IPS-20b (cell line): ENCODE data around the gene NUP188.

ENCODE experiments used
- H3K27ac ChIP-seq: one replicate; pipeline ENCODE4 v1.5.1; 2013; ENCODE audit warnings: low read length
- H3K27me3 ChIP-seq: 2 replicates; pipeline ENCODE4 v1.6.1; 2013; ENCODE audit warnings: mild to moderate bottlenecking, low read length, inconsistent platforms; ENCODE audit not compliant: insufficient read depth
- H3K36me3 ChIP-seq: 2 replicates; pipeline ENCODE4 v1.6.1; 2013; ENCODE audit warnings: low read depth, mild to moderate bottlenecking, inconsistent platforms, low read length, moderate library complexity; ENCODE audit not compliant: insufficient read depth
- H3K4me1 ChIP-seq: 2 replicates; pipeline ENCODE4 v1.6.1; 2013; ENCODE audit warnings: mild to moderate bottlenecking, control low read depth, inconsistent platforms, low read length, moderate library complexity; ENCODE audit not compliant: insufficient read depth
- H3K4me3 ChIP-seq: 2 replicates; pipeline ENCODE4 v1.5.1; 2013; ENCODE audit warnings: mild to moderate bottlenecking, low read length, inconsistent platforms
- H3K9ac ChIP-seq: 2 replicates; pipeline ENCODE4 v1.6.1; 2013; ENCODE audit warnings: low read depth, mild to moderate bottlenecking, inconsistent platforms, low read length, moderate library complexity
- H3K9me3 ChIP-seq: 2 replicates; pipeline ENCODE4 v1.6.1; 2013; ENCODE audit warnings: mild to moderate bottlenecking, low read depth, low read length, inconsistent platforms; ENCODE audit not compliant: insufficient read depth

The NUP188 gene

GRCh38 chr9:128905964-128906363, 41.5 kb upstream of the NUP188 start:
- no peak overlapping the region for H3K4me3 ChIP-seq
- H3K27ac ChIP-seq, result no peak overlapping the region
- no peaks in the 10 kb centered on the region for H3K27me3 ChIP-seq
- no peaks in the 10 kb centered on the region for H3K9me3 ChIP-seq
- no peak overlapping the region for H3K9ac ChIP-seq
- H3K4me1 ChIP-seq, result no peaks in the 10 kb centered on the region
- peaks cover 43% of the 10 kb centered on the region for H3K36me3 ChIP-seq

- Histone ChIP-seq H3K4me3 (no peak overlapping the region), H3K36me3 (peaks cover 50% of the 10 kb centered on the region), H3K4me1 (peaks cover 6% of the 10 kb centered on the region), H3K27ac (no peak overlapping the region), H3K9ac (no peak overlapping the region), H3K9me3 (no peaks in the 10 kb centered on the region), H3K27me3 (no peaks in the 10 kb centered on the region)
These were observed 40.8 kb upstream of the NUP188 start for GRCh38 chr9:128906741-128907140.

GRCh38 chr9:128908372-128908771, 39.1 kb upstream of the NUP188 start:
- Histone ChIP-seq H3K36me3 (peaks cover 60% of the 10 kb centered on the region), H3K9me3 (no peaks in the 10 kb centered on the region), H3K4me3 (no peak overlapping the region), H3K27me3 (no peaks in the 10 kb centered on the region), H3K27ac (no peak overlapping the region), H3K9ac (no peak overlapping the region), H3K4me1 (peaks cover 15% of the 10 kb centered on the region)

GRCh38 chr9:128909859-128910258, 37.6 kb upstream of the NUP188 start:
- Histone ChIP-seq H3K27me3 (no peaks in the 10 kb centered on the region), H3K36me3 (peaks cover 70% of the 10 kb centered on the region), H3K4me3 (no peak overlapping the region), H3K27ac (no peak overlapping the region), H3K9ac (no peak overlapping the region), H3K4me1 (peaks cover 15% of the 10 kb centered on the region), H3K9me3 (no peaks in the 10 kb centered on the region)

- H3K9me3 ChIP-seq, result no peaks in the 10 kb centered on the region
- no peaks in the 10 kb centered on the region for H3K27me3 ChIP-seq
- H3K36me3 ChIP-seq, result peaks cover 78% of the 10 kb centered on the region
- no peak overlapping the region for H3K4me3 ChIP-seq
- H3K27ac ChIP-seq, result no peak overlapping the region
- 0 out of 2 replicates have a peak overlapping the region, but pooled peaks have one; percentile 27 for H3K9ac ChIP-seq
- H3K4me1 ChIP-seq, result peaks cover 15% of the 10 kb centered on the region
These were observed 36.6 kb upstream of the NUP188 start for GRCh38 chr9:128910906-128911305.

GRCh38 chr9:128911529-128912035, 35.9 kb upstream of the NUP188 start:
- peaks cover 15% of the 10 kb centered on the region for H3K4me1 ChIP-seq
- no peak overlapping the region for H3K27ac ChIP-seq
- no peaks in the 10 kb centered on the region for H3K27me3 ChIP-seq
- H3K9me3 ChIP-seq, result no peaks in the 10 kb centered on the region
- peak overlapping the region; percentile 43; the same call in 1 of the 2 replicates for H3K9ac ChIP-seq
- H3K4me3 ChIP-seq, result no peak overlapping the region
- H3K36me3 ChIP-seq, result peaks cover 85% of the 10 kb centered on the region

GRCh38 chr9:128912270-128912853, 35.1 kb upstream of the NUP188 start:
- no peak overlapping the region for H3K27ac ChIP-seq
- no peaks in the 10 kb centered on the region for H3K9me3 ChIP-seq
- H3K4me1 ChIP-seq, result peaks cover 15% of the 10 kb centered on the region
- H3K9ac ChIP-seq, result peak overlapping the region; percentile 43; the same call in 1 of the 2 replicates
- H3K27me3 ChIP-seq, result no peaks in the 10 kb centered on the region
- peaks cover 86% of the 10 kb centered on the region for H3K36me3 ChIP-seq
- no peak overlapping the region for H3K4me3 ChIP-seq

- H3K27me3 ChIP-seq, result no peaks in the 10 kb centered on the region
- H3K9me3 ChIP-seq, result no peaks in the 10 kb centered on the region
- H3K9ac ChIP-seq, result peak overlapping the region; percentile 18; the same call in 1 of the 2 replicates
- H3K4me1 ChIP-seq, result peaks cover 15% of the 10 kb centered on the region
- no peak overlapping the region for H3K4me3 ChIP-seq
- H3K36me3 ChIP-seq, result peaks cover 86% of the 10 kb centered on the region
- H3K27ac ChIP-seq, result no peak overlapping the region
These were observed 34.2 kb upstream of the NUP188 start for GRCh38 chr9:128913048-128913900.

GRCh38 chr9:128913995-128914772, 33.3 kb upstream of the NUP188 start:
- Histone ChIP-seq H3K9me3 (no peaks in the 10 kb centered on the region), H3K27ac (no peak overlapping the region), H3K27me3 (no peaks in the 10 kb centered on the region), H3K9ac (no peak overlapping the region), H3K4me1 (peaks cover 15% of the 10 kb centered on the region), H3K36me3 (peaks cover 80% of the 10 kb centered on the region), H3K4me3 (no peak overlapping the region)

- peaks cover 14% of the 10 kb centered on the region for H3K4me1 ChIP-seq
- H3K27me3 ChIP-seq, result no peaks in the 10 kb centered on the region
- peaks cover 62% of the 10 kb centered on the region for H3K36me3 ChIP-seq
- no peak overlapping the region for H3K27ac ChIP-seq
- H3K9me3 ChIP-seq, result no peaks in the 10 kb centered on the region
- H3K9ac ChIP-seq, result no peak overlapping the region
- no peak overlapping the region for H3K4me3 ChIP-seq
These were observed 31.3 kb upstream of the NUP188 start for GRCh38 chr9:128916204-128916603.

GRCh38 chr9:128916745-128917144, 30.8 kb upstream of the NUP188 start:
- H3K27ac ChIP-seq, result no peak overlapping the region

More at GRCh38 chr9:128916745-128917144, 30.8 kb upstream of the NUP188 start:
- peaks cover 10% of the 10 kb centered on the region for H3K4me1 ChIP-seq
- peaks cover 57% of the 10 kb centered on the region for H3K36me3 ChIP-seq
- no peak overlapping the region for H3K4me3 ChIP-seq
- no peaks in the 10 kb centered on the region for H3K9me3 ChIP-seq
- H3K27me3 ChIP-seq, result no peaks in the 10 kb centered on the region
- H3K9ac ChIP-seq, result no peak overlapping the region
